Measurements from ENCODE around the gene GAS2L1.
A peak's percentile ranks its signal among the peaks of the same experiment; 100 is the strongest.

Gene GAS2L1

DNA sequence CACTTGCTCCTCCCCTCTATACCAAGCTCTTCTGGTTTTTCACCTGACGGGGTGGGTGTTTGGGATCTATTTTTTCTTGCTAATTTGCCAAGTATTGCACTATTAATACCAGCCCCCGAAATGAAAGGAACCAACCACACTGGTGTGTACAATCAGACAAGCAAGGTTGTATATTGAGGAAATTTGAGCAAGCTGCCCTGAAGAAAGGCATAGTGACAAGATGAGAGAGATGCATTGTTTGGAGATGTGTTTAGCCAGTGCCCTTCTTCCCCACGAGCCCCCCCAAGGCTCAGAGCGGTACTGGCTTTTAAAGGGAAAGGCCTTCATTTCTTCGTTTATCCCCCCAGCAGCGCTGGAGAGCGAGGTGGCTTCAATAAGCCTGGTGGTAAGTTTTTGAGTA, 15.2 kb upstream of the GAS2L1 start:
- Mint-ChIP-seq H3K4me3 (no peak overlapping the region), H3K36me3 (ENCODE audit: insufficient read depth) (peaks cover 95% of the 10 kb centered on the region), H3K9me3 (no peaks in the 10 kb centered on the region), H3K4me1 (ENCODE audit: low read depth in 2 of 2) (peaks cover 12 to 30% of the 10 kb centered on the region in 2 donors), H3K27me3 (no peaks in the 10 kb centered on the region), H3K27ac (no peak overlapping the region)
- ATAC-seq (replicated peaks) (no peak), DNase-seq (no peak)

DNA sequence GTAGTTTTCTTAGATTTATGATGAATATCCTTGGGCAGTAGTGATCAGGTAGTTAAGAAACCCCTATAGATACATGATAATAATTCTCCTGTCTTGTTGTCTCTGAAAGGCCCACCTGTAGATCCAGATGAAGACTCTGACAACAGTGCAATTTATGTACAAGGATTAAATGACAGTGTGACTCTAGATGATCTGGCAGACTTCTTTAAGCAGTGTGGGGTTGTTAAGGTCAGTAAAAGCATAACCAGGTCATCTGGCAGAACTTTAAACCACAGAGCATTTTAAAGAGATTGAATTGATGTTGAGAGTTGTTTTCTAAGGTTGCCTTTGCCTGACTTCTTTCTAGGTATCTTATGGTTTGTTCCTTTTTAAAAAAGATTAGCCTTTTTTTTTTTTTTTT, 14.1 kb upstream of the GAS2L1 start:
- DNase-seq (no peak), ATAC-seq (replicated peaks) (no peak)
- Mint-ChIP-seq H3K27me3 (no peaks in the 10 kb centered on the region), H3K4me1 (ENCODE audit: low read depth in 2 of 2) (peaks cover 8 to 22% of the 10 kb centered on the region in 2 donors), H3K36me3 (ENCODE audit: insufficient read depth) (peaks cover 95% of the 10 kb centered on the region), H3K9me3 (no peaks in the 10 kb centered on the region), H3K4me3 (no peak overlapping the region), H3K27ac (no peak overlapping the region)

GRCh38 chr22:29298641-29299040, 7.8 kb upstream of the GAS2L1 start:
- peaks cover 6 to 13% of the 10 kb centered on the region in 2 donors for H3K4me1 Mint-ChIP-seq (ENCODE audit: low read depth in 2 of 2)
- H3K27me3 Mint-ChIP-seq, result no peaks in the 10 kb centered on the region
- H3K27ac Mint-ChIP-seq, result peak overlapping the region; percentile 49 to 85
- no peak for ATAC-seq (replicated peaks)
- peaks cover 87% of the 10 kb centered on the region for H3K36me3 Mint-ChIP-seq (ENCODE audit: insufficient read depth)
- H3K4me3 Mint-ChIP-seq, result no peak overlapping the region
- H3K9me3 Mint-ChIP-seq, result no peaks in the 10 kb centered on the region
- DNase-seq, result no peak

- DNase-seq (no peak), ATAC-seq (replicated peaks) (no peak)
- Mint-ChIP-seq H3K9me3 (no peaks in the 10 kb centered on the region), H3K4me3 (no peak overlapping the region), H3K27ac (peak overlapping the region; percentile 52 to 85), H3K4me1 (ENCODE audit: low read depth in 2 of 2) (peaks cover 6 to 13% of the 10 kb centered on the region in 2 donors), H3K36me3 (ENCODE audit: insufficient read depth) (peaks cover 81% of the 10 kb centered on the region), H3K27me3 (no peaks in the 10 kb centered on the region)
Measured at GRCh38 chr22:29299136-29299900, 7.1 kb upstream of the GAS2L1 start.

- H3K27me3 Mint-ChIP-seq, result peaks cover 10 to 11% of the 10 kb centered on the region in 2 donors
- ATAC-seq (replicated peaks) (no peak), DNase-seq (no peak)
- H3K36me3 Mint-ChIP-seq (ENCODE audit: insufficient read depth), result peaks cover 74% of the 10 kb centered on the region
- peak overlapping the region; percentile 21 to 80 for H3K27ac Mint-ChIP-seq
- peaks cover 6 to 13% of the 10 kb centered on the region in 2 donors for H3K4me1 Mint-ChIP-seq (ENCODE audit: low read depth in 2 of 2)
- no peaks in the 10 kb centered on the region for H3K9me3 Mint-ChIP-seq
- no peak overlapping the region for H3K4me3 Mint-ChIP-seq
Measured at GRCh38 chr22:29300467-29300806, 6.0 kb upstream of the GAS2L1 start.

GRCh38 chr22:29300807-29301601, 5.4 kb upstream of the GAS2L1 start:
- ATAC-seq (replicated peaks) (peak; percentile 16), DNase-seq (no peak)
- peak overlapping the region in 1 of 2 donors; percentile 1 for H3K4me3 Mint-ChIP-seq
- peaks cover 10 to 13% of the 10 kb centered on the region in 2 donors for H3K4me1 Mint-ChIP-seq (ENCODE audit: low read depth in 2 of 2)
- H3K9me3 Mint-ChIP-seq, result no peaks in the 10 kb centered on the region
- H3K27me3 Mint-ChIP-seq, result peaks cover 14 to 16% of the 10 kb centered on the region in 2 donors
- H3K36me3 Mint-ChIP-seq (ENCODE audit: insufficient read depth), result peaks cover 68% of the 10 kb centered on the region
- peak overlapping the region; percentile 21 to 80 for H3K27ac Mint-ChIP-seq

GRCh38 chr22:29301716-29302401, 4.6 kb upstream of the GAS2L1 start:
- H3K4me3 Mint-ChIP-seq, result no peak overlapping the region
- peak overlapping the region; percentile 21 to 80 for H3K27ac Mint-ChIP-seq
- H3K9me3 Mint-ChIP-seq, result no peaks in the 10 kb centered on the region
- H3K27me3 Mint-ChIP-seq, result peaks cover 19 to 21% of the 10 kb centered on the region in 2 donors
- DNase-seq (no peak), ATAC-seq (replicated peaks) (no peak)
- H3K36me3 Mint-ChIP-seq (ENCODE audit: insufficient read depth), result peaks cover 60% of the 10 kb centered on the region
- peaks cover 14 to 19% of the 10 kb centered on the region in 2 donors for H3K4me1 Mint-ChIP-seq (ENCODE audit: low read depth in 2 of 2)

GRCh38 chr22:29302402-29302680, 4.1 kb upstream of the GAS2L1 start:
- DNase-seq, result no peak
- peaks cover 15 to 19% of the 10 kb centered on the region in 2 donors for H3K4me1 Mint-ChIP-seq (ENCODE audit: low read depth in 2 of 2)
- no peak overlapping the region for H3K27ac Mint-ChIP-seq
- H3K36me3 Mint-ChIP-seq (ENCODE audit: insufficient read depth), result peaks cover 55% of the 10 kb centered on the region
- peaks cover 19 to 21% of the 10 kb centered on the region in 2 donors for H3K27me3 Mint-ChIP-seq
- no peaks in the 10 kb centered on the region for H3K9me3 Mint-ChIP-seq
- H3K4me3 Mint-ChIP-seq, result no peak overlapping the region
- ATAC-seq (replicated peaks), result no peak

- Mint-ChIP-seq H3K4me1 (ENCODE audit: low read depth in 2 of 2) (peaks cover 15 to 20% of the 10 kb centered on the region in 2 donors), H3K27ac (no peak overlapping the region), H3K36me3 (ENCODE audit: insufficient read depth) (peaks cover 50% of the 10 kb centered on the region), H3K4me3 (no peak overlapping the region), H3K27me3 (peaks cover 19 to 21% of the 10 kb centered on the region in 2 donors), H3K9me3 (no peaks in the 10 kb centered on the region)
- DNase-seq (no peak), ATAC-seq (replicated peaks) (no peak)
Measured at GRCh38 chr22:29302681-29303465, 3.6 kb upstream of the GAS2L1 start.

- peaks cover 19 to 21% of the 10 kb centered on the region in 2 donors for H3K27me3 Mint-ChIP-seq
- H3K4me3 Mint-ChIP-seq, result peak overlapping the region; percentile 83 to 86
- no peaks in the 10 kb centered on the region for H3K9me3 Mint-ChIP-seq
- DNase-seq, result no peak
- H3K27ac Mint-ChIP-seq, result peak overlapping the region in 1 of 2 donors; percentile 38
- peaks cover 20% of the 10 kb centered on the region for H3K36me3 Mint-ChIP-seq (ENCODE audit: insufficient read depth)
- ATAC-seq (replicated peaks), result no peak
- peaks cover 21 to 23% of the 10 kb centered on the region in 2 donors for H3K4me1 Mint-ChIP-seq (ENCODE audit: low read depth in 2 of 2)
Measured at GRCh38 chr22:29305836-29306174, 645 bp upstream of the GAS2L1 start.

- H3K36me3 Mint-ChIP-seq (ENCODE audit: insufficient read depth), result peaks cover 11% of the 10 kb centered on the region
- H3K27me3 Mint-ChIP-seq, result peaks cover 21 to 23% of the 10 kb centered on the region in 2 donors
- peaks cover 15 to 25% of the 10 kb centered on the region in 2 donors for H3K4me1 Mint-ChIP-seq (ENCODE audit: low read depth in 2 of 2)
- DNase-seq (peak in 1 of 3 experiments; percentile 18), ATAC-seq (replicated peaks) (peak; percentile 37)
- H3K27ac Mint-ChIP-seq, result peak overlapping the region in 1 of 2 donors; percentile 28
- H3K9me3 Mint-ChIP-seq, result no peaks in the 10 kb centered on the region
- H3K4me3 Mint-ChIP-seq, result peak overlapping the region; percentile 83 to 86
Measured at GRCh38 chr22:29306835-29307595, 565 bp downstream of the GAS2L1 start.

DNA sequence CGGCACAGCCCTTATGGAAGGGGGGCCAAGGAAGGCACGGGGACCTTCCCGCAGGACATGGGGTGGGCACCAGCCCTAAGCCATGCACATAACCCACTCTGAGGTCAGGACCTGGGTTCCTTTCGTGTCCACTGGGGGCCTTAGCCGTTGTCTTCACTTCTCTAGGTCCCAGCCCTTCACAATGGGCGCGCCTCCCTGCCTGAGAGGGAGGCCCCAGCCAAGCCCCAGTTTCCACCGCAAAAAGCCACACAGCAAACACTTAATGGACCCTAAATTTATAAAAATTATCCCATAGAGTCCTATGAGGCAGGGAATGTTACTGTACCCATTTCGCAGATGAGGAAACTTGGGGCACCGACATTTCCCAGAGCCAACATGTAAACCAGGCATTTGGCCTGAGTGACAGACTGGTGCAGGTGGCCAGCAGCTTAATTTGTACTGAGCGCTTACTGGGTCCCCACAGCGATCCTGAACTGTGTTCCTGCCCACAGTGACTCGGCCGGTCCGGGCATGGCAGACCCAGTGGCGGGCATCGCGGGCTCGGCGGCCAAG, 1.2 kb downstream of the GAS2L1 start:
- no peak for DNase-seq
- Mint-ChIP-seq H3K27me3 (peaks cover 28 to 30% of the 10 kb centered on the region in 2 donors), H3K36me3 (ENCODE audit: insufficient read depth) (peaks cover 8% of the 10 kb centered on the region), H3K27ac (peak overlapping the region in 1 of 2 donors; percentile 28), H3K4me1 (ENCODE audit: low read depth in 2 of 2) (peaks cover 15 to 25% of the 10 kb centered on the region in 2 donors), H3K4me3 (peak overlapping the region; percentile 79 to 82), H3K9me3 (no peaks in the 10 kb centered on the region)
- no peak for ATAC-seq (replicated peaks)
